GM12872 (cell line): Measurements from ENCODE around the gene ARMH2.

Experiments used
- TF ChIP-seq, protein P1 (sequence below): IDR thresholded peaks from 3 replicates; pipeline ENCODE4 v1.5.1; 2011; ENCODE audit warnings: low read depth, mild to moderate bottlenecking, low read length, moderate library complexity; ENCODE audit not compliant: insufficient read depth

The ARMH2 gene

DNA sequence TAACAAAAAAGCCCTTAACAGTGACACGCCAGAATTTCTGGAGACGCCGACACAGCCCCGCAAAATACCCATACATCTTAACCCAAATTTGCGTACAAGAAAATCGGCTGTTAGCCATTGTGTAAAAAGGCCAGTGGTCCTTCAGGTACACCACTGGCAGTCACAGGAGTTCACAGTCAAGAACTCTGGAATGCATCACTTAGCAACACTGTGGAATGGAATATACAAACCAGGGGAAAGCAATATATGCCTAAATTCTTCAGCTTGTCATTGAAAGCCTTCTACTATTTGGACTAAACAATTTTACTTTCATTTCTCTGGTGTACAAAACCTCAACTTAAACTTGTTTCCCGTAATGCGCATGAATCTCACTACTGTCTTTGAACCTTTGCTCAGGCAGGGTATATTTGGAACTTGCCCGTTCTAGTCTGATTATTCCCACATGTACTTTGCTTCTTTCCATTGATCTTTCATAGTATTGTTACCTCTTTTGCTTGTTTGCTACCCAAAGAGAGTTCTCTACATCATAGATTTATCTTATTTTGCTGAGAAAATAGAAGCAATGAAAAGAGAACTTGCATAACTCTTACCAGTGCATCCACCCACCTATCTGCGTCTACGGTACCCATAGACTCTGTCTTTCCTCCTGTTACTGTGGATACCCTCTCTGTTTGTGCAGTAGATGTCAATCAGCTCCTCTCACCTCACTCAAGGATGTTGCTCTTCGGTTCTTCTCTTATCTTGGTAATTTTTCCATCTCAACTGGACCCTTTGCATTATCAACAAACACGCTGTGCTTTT lies at the start of gene ARMH2:
Gene ARMH2 (minus strand): TSS at position 178 of the 801 bp plus-strand sequence. CDS start 60 bp downstream, at position 118.
- TF ChIP-seq, protein P1, sequence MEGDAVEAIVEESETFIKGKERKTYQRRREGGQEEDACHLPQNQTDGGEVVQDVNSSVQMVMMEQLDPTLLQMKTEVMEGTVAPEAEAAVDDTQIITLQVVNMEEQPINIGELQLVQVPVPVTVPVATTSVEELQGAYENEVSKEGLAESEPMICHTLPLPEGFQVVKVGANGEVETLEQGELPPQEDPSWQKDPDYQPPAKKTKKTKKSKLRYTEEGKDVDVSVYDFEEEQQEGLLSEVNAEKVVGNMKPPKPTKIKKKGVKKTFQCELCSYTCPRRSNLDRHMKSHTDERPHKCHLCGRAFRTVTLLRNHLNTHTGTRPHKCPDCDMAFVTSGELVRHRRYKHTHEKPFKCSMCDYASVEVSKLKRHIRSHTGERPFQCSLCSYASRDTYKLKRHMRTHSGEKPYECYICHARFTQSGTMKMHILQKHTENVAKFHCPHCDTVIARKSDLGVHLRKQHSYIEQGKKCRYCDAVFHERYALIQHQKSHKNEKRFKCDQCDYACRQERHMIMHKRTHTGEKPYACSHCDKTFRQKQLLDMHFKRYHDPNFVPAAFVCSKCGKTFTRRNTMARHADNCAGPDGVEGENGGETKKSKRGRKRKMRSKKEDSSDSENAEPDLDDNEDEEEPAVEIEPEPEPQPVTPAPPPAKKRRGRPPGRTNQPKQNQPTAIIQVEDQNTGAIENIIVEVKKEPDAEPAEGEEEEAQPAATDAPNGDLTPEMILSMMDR = no peak

- TF ChIP-seq, protein P1 = no peak
These were observed 49.7 kb upstream of the ARMH2 start for GRCh38 chr6:24848461-24848860.

DNA sequence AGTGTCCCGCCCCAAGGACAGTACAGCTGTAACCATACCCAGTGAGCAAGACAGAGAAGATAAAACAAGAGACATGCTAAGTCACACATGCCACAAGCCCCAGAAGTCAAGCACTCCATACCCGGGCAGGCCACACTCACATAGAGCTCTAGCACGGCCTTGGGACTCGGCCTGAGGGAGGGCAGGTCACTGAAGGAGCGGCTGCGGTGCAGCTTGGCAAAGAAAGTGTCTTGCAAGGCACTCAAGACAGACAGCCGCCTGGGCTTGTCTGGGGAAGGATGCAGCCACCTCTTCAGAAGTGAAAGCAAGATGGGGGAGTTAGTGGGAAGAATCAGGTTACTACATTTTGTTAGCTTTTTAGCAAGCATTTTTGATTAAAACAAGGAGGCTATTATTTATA lies 48.7 kb upstream of the ARMH2 start:
- TF ChIP-seq, protein P1 = no peak

DNA sequence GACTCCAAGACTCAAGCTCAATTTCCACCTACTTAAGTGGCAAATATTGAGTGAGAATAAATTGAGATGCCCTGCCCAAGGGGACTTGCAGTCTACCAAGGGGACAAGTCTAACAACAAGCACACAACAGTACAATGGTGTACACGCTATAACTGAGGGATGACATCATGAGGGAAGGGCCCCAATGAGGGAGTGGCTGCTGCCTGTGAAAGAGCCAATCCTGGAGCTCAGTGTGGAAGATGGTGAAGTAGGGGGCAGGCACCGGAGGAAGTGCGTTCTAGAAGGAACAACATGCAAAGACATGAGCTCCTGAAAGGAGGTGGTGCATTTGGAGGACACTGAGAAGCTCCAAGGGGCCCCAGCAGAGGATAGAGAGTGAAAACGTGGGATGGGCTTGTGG lies 46.9 kb upstream of the ARMH2 start:
- TF ChIP-seq, protein P1 = no peak

DNA sequence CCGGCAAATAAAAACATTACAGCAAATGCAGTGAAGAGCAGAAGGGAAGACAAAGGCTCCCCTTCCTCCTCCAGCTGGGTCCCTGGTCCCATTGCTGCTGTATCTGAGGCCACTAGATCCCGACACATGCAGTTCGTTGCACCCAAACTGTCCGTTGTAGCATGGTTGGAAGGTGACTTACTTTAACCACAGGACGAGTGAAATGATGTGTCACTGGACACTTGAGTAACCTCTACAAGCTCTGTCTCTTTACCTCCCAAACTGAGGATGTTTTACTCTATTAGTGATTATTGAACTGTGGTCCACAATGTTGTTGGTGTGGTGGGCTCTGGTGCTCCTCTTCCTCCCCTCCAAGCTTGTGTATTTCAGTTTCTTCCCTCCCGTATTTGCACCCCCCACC lies 46.2 kb upstream of the ARMH2 start:
- TF ChIP-seq, protein P1 = no peak

- TF ChIP-seq, protein P1 = no peak
These were observed 45.3 kb upstream of the ARMH2 start for GRCh38 chr6:24844061-24844460.

- TF ChIP-seq, protein P1 = no peak
These were observed 41.5 kb upstream of the ARMH2 start for GRCh38 chr6:24840187-24840586.
